Natural killer cell (primary cell): ENCODE measurements around the gene DENND4B. TPM values are rescaled to one million over a fixed set of nuclear protein-coding genes. Genes with fewer than 3 reads are reported as not detected.

Experiments
- ATAC-seq, 3 donors: fragments of 150-1000 bp in 2 of 3; fragments of 200-7000 bp in 1 of 3; cut with Tn5 transposase; 1 replicate in 1 of 3; 2 replicates in 2 of 3; pipeline ENCODE4 v1.10.0; 2021; ENCODE audit warnings: mild to moderate bottlenecking in 2 of 3, moderate library complexity in 2 of 3
- DNase-seq, 2 donors: peaks; one replicate each; pipeline versions ENCODE4 v3.0.0 to v3.0.0-alpha.2; 2013 to 2021; ENCODE audit warnings: mixed read lengths in 1 of 2
- H3K27ac ChIP-seq: one replicate; pipeline ENCODE4 v1.5.1; 2013; ENCODE audit warnings: mild to moderate bottlenecking, low read length
- H3K27me3 ChIP-seq: one replicate; pipeline ENCODE4 v1.6.1; 2013; ENCODE audit warnings: low read length; ENCODE audit not compliant: control insufficient read depth, insufficient read depth
- H3K36me3 ChIP-seq: one replicate; pipeline ENCODE4 v1.6.1; 2013; ENCODE audit warnings: low read length; ENCODE audit not compliant: control insufficient read depth, insufficient read depth
- H3K4me1 ChIP-seq: one replicate; pipeline ENCODE4 v1.6.1; 2013; ENCODE audit warnings: low read length; ENCODE audit not compliant: control insufficient read depth, insufficient read depth
- H3K4me3 ChIP-seq: one replicate; pipeline ENCODE4 v1.5.1; 2013; ENCODE audit warnings: low read length
- H3K9me3 ChIP-seq: one replicate; pipeline ENCODE4 v1.6.1; 2013; ENCODE audit warnings: low read length; ENCODE audit not compliant: control insufficient read depth, insufficient read depth
- H3K27ac Mint-ChIP-seq, 2 donors: one replicate each; pipeline ENCODE4 v1.8.0; 2022; ENCODE audit warnings: mild to moderate bottlenecking in 2 of 2, mixed read lengths in 2 of 2, moderate library complexity in 1 of 2
- H3K27me3 Mint-ChIP-seq, 2 donors: one replicate each; pipeline ENCODE4 v1.8.0; 2022; ENCODE audit warnings: low read depth in 2 of 2, mixed read lengths in 2 of 2
- H3K36me3 Mint-ChIP-seq: one replicate; pipeline ENCODE4 v1.8.0; 2022; ENCODE audit warnings: mixed read lengths
- H3K4me1 Mint-ChIP-seq, 2 donors: one replicate each; pipeline ENCODE4 v1.8.0; 2022; ENCODE audit warnings: mixed read lengths in 2 of 2
- H3K4me3 Mint-ChIP-seq: one replicate; pipeline ENCODE4 v1.8.0; 2022; ENCODE audit warnings: mild to moderate bottlenecking, moderate library complexity, mixed read lengths
- H3K9me3 Mint-ChIP-seq, 2 donors: one replicate each; pipeline ENCODE4 v1.8.0; 2022; ENCODE audit warnings: mixed read lengths in 2 of 2
- WGBS: methylation state at CpG from one replicate; pipeline ENCODE4 v1.1.7; 2013; ENCODE audit warnings: missing lambda C conversion rate; ENCODE audit not compliant: insufficient coverage; 5-methylcytosine and 5-hydroxymethylcytosine counted together
- intact Hi-C: fragments of 100-400 bp; cut with micrococcal nuclease; formaldehyde crosslinking; loops from one replicate; pipeline ENCODE4 v1.14.2; 2022
- total RNA-seq, 4 donors: library from RNA; stranded (reverse); fragments of 120-200 nt in 1 of 4; gene quantifications; one replicate each; pipeline versions ENCODE4 v1.2.3 to v1.2.4, GENCODE V29; 2013 to 2022
- TF ChIP-seq, protein P1 (sequence below): fragments of 200-600 bp; IDR thresholded peaks from one replicate; pipeline ENCODE4 v1.8.0; 2022; ENCODE audit warnings: antibody characterized with exemption

DENND4B gene
- total RNA-seq, 3 donors from 2014 or later (not counting 1 experiment from before 2014, with no cell fraction given): 244 to 322 (median 291) TPM

DNA sequence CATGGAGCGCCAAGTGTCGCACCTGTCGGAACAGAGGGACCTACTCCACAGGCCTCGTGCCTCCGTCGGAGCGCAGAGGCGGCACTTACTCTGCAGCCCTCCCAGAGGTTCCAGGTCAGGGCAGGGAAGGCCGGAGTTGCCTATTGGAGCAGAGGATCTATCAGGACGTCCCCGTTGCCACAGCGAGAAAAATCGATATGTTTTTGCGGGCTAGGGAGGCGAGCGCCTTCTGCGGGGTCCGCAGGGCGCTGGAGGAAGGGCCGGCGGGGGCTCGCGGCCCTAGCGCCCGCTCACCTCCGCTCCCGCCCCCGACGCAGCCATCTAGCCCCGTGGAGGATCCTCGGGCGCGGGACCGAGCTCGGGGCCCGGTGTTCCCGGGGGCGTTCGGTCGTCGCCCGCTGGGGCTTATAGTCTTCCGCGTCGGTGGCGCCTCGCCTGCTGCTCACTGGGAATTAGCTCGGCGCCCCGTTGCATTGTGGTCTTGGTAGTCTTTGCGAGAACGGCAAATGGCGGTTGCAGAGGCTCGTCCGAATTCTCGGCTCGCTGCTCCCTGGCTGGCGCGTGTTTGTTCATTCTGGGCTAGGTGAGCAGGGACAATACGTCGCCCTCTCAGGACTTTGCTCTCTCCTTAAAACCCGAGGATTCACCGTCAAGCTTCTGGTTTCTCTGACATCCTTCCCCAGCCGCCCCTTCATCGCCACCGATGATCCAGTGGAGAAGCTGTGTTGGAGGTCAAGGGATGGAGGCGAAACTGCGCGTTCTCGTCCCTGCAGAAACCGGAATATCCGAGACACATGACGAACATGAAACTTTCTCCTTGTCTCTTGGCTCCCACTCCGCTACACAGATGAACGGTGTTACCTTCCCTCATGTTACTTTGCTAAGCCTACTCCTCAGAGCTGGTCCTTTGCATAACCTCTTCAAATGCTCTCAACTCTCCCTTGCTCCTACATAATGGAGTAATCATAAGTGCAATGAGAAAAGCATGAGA is 31.0 kb upstream of the DENND4B start, which contains the start of gene JTB:
TSS of gene JTB (minus strand) at position 425 of the 991 bp plus-strand sequence. CDS start at position 3, 422 bp downstream.
- H3K4me1 ChIP-seq: peaks cover 16% of the 10 kb centered on the region
- peaks cover 25 to 30% of the 10 kb centered on the region in 2 donors for H3K4me1 Mint-ChIP-seq
- H3K9me3 ChIP-seq: no peaks in the 10 kb centered on the region
- peak within 1 kb of the TSS; percentile 76 to 89 for H3K27ac Mint-ChIP-seq
- peaks cover 0 to 4% of the 10 kb centered on the region in 2 donors for H3K27me3 Mint-ChIP-seq
- WGBS: under 1% methylated on average over 71 of the region's 75 CpGs
- peaks cover 26% of the 10 kb centered on the region for H3K36me3 ChIP-seq
- DNase-seq (peak; percentile 76 to 91), ATAC-seq (peak; percentile 97 to 98 (median 97))
- TF ChIP-seq, protein P1, sequence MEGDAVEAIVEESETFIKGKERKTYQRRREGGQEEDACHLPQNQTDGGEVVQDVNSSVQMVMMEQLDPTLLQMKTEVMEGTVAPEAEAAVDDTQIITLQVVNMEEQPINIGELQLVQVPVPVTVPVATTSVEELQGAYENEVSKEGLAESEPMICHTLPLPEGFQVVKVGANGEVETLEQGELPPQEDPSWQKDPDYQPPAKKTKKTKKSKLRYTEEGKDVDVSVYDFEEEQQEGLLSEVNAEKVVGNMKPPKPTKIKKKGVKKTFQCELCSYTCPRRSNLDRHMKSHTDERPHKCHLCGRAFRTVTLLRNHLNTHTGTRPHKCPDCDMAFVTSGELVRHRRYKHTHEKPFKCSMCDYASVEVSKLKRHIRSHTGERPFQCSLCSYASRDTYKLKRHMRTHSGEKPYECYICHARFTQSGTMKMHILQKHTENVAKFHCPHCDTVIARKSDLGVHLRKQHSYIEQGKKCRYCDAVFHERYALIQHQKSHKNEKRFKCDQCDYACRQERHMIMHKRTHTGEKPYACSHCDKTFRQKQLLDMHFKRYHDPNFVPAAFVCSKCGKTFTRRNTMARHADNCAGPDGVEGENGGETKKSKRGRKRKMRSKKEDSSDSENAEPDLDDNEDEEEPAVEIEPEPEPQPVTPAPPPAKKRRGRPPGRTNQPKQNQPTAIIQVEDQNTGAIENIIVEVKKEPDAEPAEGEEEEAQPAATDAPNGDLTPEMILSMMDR: no peak
- peak within 1 kb of the TSS; percentile 84 for H3K4me3 ChIP-seq
- H3K4me3 Mint-ChIP-seq: peak within 1 kb of the TSS; percentile 89
- H3K27me3 ChIP-seq: no peaks in the 10 kb centered on the region
- intact Hi-C loops: loop anchor here (1.0 to 2.0 kb wide), 3 partner anchors 10 to 19 kb away; partner anchors contain the start of genes CREB3L4, CRTC2 and RPS27
- H3K9me3 Mint-ChIP-seq: no peaks in the 10 kb centered on the region
- H3K27ac ChIP-seq: peak within 1 kb of the TSS; percentile 37
- no peaks in the 10 kb centered on the region for H3K36me3 Mint-ChIP-seq

- no peaks in the 10 kb centered on the region for H3K36me3 Mint-ChIP-seq
- Histone ChIP-seq H3K27me3 (no peaks in the 10 kb centered on the region), H3K4me3 (peak overlapping the region; percentile 84), H3K9me3 (no peaks in the 10 kb centered on the region), H3K27ac (peak overlapping the region; percentile 37), H3K4me1 (peaks cover 16% of the 10 kb centered on the region), H3K36me3 (peaks cover 26% of the 10 kb centered on the region)
- ATAC-seq: no peak
- H3K9me3 Mint-ChIP-seq: no peaks in the 10 kb centered on the region
- 0% methylated on average over 16 of the region's 16 CpGs for WGBS
- peaks cover 25 to 30% of the 10 kb centered on the region in 2 donors for H3K4me1 Mint-ChIP-seq
- no peak for DNase-seq
- peak overlapping the region; percentile 89 for H3K4me3 Mint-ChIP-seq
- intact Hi-C loops: loop anchor here (1.0 to 2.0 kb wide), 3 partner anchors 10 to 18 kb away; partner anchors contain the start of genes CREB3L4, CRTC2 and RPS27
- peaks cover 0 to 2% of the 10 kb centered on the region in 2 donors for H3K27me3 Mint-ChIP-seq
- TF ChIP-seq, protein P1: no peak
- H3K27ac Mint-ChIP-seq: peak overlapping the region; percentile 76 to 89
Observed at GRCh38 chr1:153976819-153977249, 30.3 kb upstream of the DENND4B start.

- H3K36me3 Mint-ChIP-seq: no peaks in the 10 kb centered on the region
- H3K9me3 Mint-ChIP-seq: no peaks in the 10 kb centered on the region
- intact Hi-C loops: no loop called here
- H3K4me3 Mint-ChIP-seq: no peak overlapping the region
- H3K9me3 ChIP-seq: no peaks in the 10 kb centered on the region
- H3K4me1 ChIP-seq: peaks cover 28% of the 10 kb centered on the region
- no peak overlapping the region for H3K27ac ChIP-seq
- no peak for ATAC-seq
- H3K36me3 ChIP-seq: peaks cover 26% of the 10 kb centered on the region
- no peaks in the 10 kb centered on the region for H3K27me3 Mint-ChIP-seq
- no peak for DNase-seq
- TF ChIP-seq, protein P1: no peak
- peak overlapping the region in 1 of 2 donors; percentile 65 for H3K27ac Mint-ChIP-seq
- no peaks in the 10 kb centered on the region for H3K27me3 ChIP-seq
- H3K4me3 ChIP-seq: no peak overlapping the region
- WGBS: 96% methylated on average over 7 of the region's 7 CpGs
- peaks cover 32 to 39% of the 10 kb centered on the region in 2 donors for H3K4me1 Mint-ChIP-seq
Observed at GRCh38 chr1:153973525-153973924, 27.0 kb upstream of the DENND4B start.
